BLaER1 (cell line): ENCODE results near the gene AHCYL1.

Source experiments
- H3K27ac ChIP-seq: shearing (Covaris generic); formaldehyde crosslinking; 2 replicates; pipeline ENCODE4 v1.8.1; 2022
- H3K27me3 ChIP-seq: shearing (Covaris generic); formaldehyde crosslinking; 2 replicates; pipeline ENCODE4 v1.8.1; 2022
- H3K36me3 ChIP-seq: shearing (Covaris generic); formaldehyde crosslinking; 2 replicates; pipeline ENCODE4 v1.8.1; 2022
- H3K4me1 ChIP-seq: shearing (Covaris generic); formaldehyde crosslinking; 2 replicates; pipeline ENCODE4 v1.8.1; 2022
- H3K4me2 ChIP-seq: shearing (Covaris generic); formaldehyde crosslinking; 2 replicates; pipeline ENCODE4 v1.8.1; 2022
- H3K4me3 ChIP-seq: shearing (Covaris generic); formaldehyde crosslinking; 2 replicates; pipeline ENCODE4 v1.8.1; 2022
- H3K9ac ChIP-seq: shearing (Covaris generic); formaldehyde crosslinking; 2 replicates; pipeline ENCODE4 v1.8.1; 2022
- H3K9me3 ChIP-seq: shearing (Covaris generic); formaldehyde crosslinking; 2 replicates; pipeline ENCODE4 v1.8.1; 2022
- H4K20me1 ChIP-seq: shearing (Covaris generic); formaldehyde crosslinking; 2 replicates; pipeline ENCODE4 v1.8.1; 2022
- Cebpa-rat ChIP-seq: shearing (Covaris generic); IDR thresholded peaks from 2 replicates; pipeline ENCODE4 v1.8.1; 2022

Gene AHCYL1

DNA sequence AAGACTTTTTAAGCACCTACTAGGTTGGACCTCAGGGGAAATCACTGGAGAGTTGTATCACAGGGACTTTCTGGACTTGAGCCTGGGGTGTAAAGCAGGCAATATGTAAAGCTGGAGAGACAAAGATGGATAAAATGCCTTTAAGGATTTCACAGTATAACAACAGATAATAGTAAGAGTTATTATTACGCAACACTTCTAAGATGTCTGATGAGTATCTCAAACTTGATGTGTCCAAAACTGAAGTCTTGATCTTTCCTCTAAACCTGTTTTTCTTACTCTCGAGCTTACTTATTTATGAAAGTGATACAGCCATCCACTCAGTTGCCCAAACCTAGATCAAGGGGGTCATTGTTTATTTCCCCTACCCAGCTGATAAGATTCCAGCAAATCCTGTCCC lies 47.8 kb downstream of the AHCYL1 start:
- TF ChIP-seq Cebpa-rat: peak; percentile 94
- Histone ChIP-seq H3K4me3 (no peak overlapping the region), H3K27me3 (no peaks in the 10 kb centered on the region), H3K9ac (no peak overlapping the region), H3K27ac (no peak overlapping the region), H3K9me3 (no peaks in the 10 kb centered on the region), H3K4me1 (peaks cover 51% of the 10 kb centered on the region), H3K4me2 (no peak overlapping the region), H4K20me1 (peaks cover 26% of the 10 kb centered on the region), H3K36me3 (peaks cover 12% of the 10 kb centered on the region)

GRCh38 chr1:110033421-110033820 lies 48.9 kb downstream of the AHCYL1 start:
- no peak for TF ChIP-seq Cebpa-rat
- Histone ChIP-seq H3K4me3 (0 out of 2 replicates have a peak overlapping the region, but pooled peaks have one; percentile 96), H3K4me1 (peaks cover 44% of the 10 kb centered on the region), H3K4me2 (peak overlapping the region; percentile 76), H3K9ac (no peak overlapping the region), H3K27me3 (no peaks in the 10 kb centered on the region), H3K36me3 (peaks cover 23% of the 10 kb centered on the region), H4K20me1 (peaks cover 26% of the 10 kb centered on the region), H3K27ac (no peak overlapping the region), H3K9me3 (no peaks in the 10 kb centered on the region)

DNA sequence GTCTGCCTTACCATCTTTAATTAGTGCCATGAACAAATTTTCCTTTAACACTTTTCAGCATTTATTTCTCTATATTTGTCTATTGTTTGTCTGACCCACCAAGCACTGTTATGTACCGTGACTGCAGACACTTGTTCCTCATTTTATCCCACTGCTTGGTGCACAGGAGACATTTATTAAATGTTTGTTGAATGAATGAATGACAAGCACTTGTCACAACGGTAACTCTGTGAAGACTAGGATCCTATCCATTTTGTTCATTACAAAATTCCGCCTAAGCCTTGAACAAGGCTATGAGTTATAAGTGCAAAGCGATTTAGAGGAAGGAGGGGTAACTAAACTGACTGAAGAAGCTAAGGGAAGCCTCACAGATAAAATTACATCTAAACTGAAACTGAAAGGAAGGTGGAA lies 49.5 kb downstream of the AHCYL1 start:
- TF ChIP-seq Cebpa-rat: no peak
- peaks cover 29% of the 10 kb centered on the region for H3K36me3 ChIP-seq
- peak overlapping the region; percentile 95; the same call in 1 of the 2 replicates for H3K9ac ChIP-seq
- H4K20me1 ChIP-seq: peaks cover 26% of the 10 kb centered on the region
- peak overlapping the region; percentile 96 for H3K4me3 ChIP-seq
- no peaks in the 10 kb centered on the region for H3K27me3 ChIP-seq
- H3K4me2 ChIP-seq: peak overlapping the region; percentile 76
- H3K9me3 ChIP-seq: no peaks in the 10 kb centered on the region
- peaks cover 40% of the 10 kb centered on the region for H3K4me1 ChIP-seq
- peak overlapping the region; percentile 94 for H3K27ac ChIP-seq

GRCh38 chr1:110034451-110035235 lies 50.1 kb downstream of the AHCYL1 start, which contains the start of gene STRIP1:
STRIP1 (plus strand) TSS chr1:110034624; CDS start chr1:110034638, 14 bp downstream.
- H3K4me2 ChIP-seq: peak within 1 kb of the TSS; percentile 88
- no peaks in the 10 kb centered on the region for H3K9me3 ChIP-seq
- peak; percentile 59; the same call in 1 of the 2 replicates for TF ChIP-seq Cebpa-rat
- peaks cover 40% of the 10 kb centered on the region for H3K4me1 ChIP-seq
- peak within 1 kb of the TSS; percentile 96 for H3K4me3 ChIP-seq
- H4K20me1 ChIP-seq: peaks cover 26% of the 10 kb centered on the region
- H3K9ac ChIP-seq: peak within 1 kb of the TSS; percentile 95
- H3K27me3 ChIP-seq: no peaks in the 10 kb centered on the region
- peaks cover 35% of the 10 kb centered on the region for H3K36me3 ChIP-seq
- peak within 1 kb of the TSS; percentile 94 for H3K27ac ChIP-seq

DNA sequence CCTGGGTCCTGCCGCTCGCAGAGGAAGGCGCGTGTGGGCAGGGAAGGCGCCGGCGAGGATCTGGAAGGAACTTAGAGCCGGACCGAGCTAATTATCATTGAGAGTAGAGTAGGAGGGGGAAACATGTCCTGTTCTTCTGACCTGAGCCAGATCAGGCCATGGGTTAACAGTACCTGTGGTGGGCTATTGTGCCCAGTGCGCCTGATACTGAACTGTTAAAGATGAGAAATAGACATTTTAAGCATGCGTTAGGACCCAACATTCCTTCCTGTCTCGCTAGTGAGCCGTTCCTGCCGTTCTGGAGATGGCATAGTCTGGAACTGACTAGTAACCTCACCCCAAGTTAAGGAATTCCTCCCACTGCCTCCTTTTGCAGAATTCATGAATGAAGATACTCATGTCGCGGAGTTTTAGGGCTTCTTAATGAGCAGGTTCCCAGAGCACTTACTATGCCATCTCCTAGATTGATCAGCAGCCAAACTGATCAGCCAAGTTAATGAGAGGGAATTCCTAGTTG lies 50.7 kb downstream of the AHCYL1 start:
- Histone ChIP-seq H3K4me3 (peak overlapping the region; percentile 96), H3K36me3 (peaks cover 42% of the 10 kb centered on the region), H3K9me3 (no peaks in the 10 kb centered on the region), H3K27ac (peak overlapping the region; percentile 94), H3K4me1 (peaks cover 40% of the 10 kb centered on the region), H3K27me3 (no peaks in the 10 kb centered on the region), H3K4me2 (peak overlapping the region; percentile 88), H4K20me1 (peaks cover 26% of the 10 kb centered on the region), H3K9ac (peak overlapping the region; percentile 95)
- TF ChIP-seq Cebpa-rat: no peak

- peaks cover 42% of the 10 kb centered on the region for H3K4me1 ChIP-seq
- H4K20me1 ChIP-seq: peaks cover 41% of the 10 kb centered on the region
- no peaks in the 10 kb centered on the region for H3K27me3 ChIP-seq
- no peak overlapping the region for H3K4me3 ChIP-seq
- TF ChIP-seq Cebpa-rat: no peak
- H3K36me3 ChIP-seq: peaks cover 72% of the 10 kb centered on the region
- no peak overlapping the region for H3K27ac ChIP-seq
- no peak overlapping the region for H3K9ac ChIP-seq
- H3K4me2 ChIP-seq: no peak overlapping the region
- H3K9me3 ChIP-seq: no peaks in the 10 kb centered on the region
These were observed 53.7 kb downstream of the AHCYL1 start for GRCh38 chr1:110038271-110038670.

DNA sequence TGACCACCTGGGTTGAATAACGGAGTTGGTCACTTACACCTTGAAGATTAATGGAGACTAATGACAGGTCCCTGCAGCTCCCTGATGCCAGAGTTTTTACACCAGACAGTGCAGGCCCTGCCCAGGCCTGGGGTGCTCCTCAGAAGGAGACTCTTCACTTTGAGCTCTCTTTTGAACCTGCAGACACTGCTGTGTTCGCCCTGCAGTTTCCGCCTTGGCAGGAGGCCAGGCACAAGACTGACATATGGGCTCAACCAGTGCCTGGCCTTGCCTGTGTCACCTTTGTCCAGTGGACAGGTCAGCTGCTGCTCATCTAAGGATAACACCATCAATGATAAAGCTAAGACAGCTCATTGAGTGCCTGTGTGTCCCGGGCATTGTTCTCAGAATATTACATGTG lies 55.1 kb downstream of the AHCYL1 start:
- H3K36me3 ChIP-seq: peaks cover 84% of the 10 kb centered on the region
- no peak overlapping the region for H3K27ac ChIP-seq
- H3K4me1 ChIP-seq: peaks cover 38% of the 10 kb centered on the region
- H3K4me3 ChIP-seq: no peak overlapping the region
- H3K27me3 ChIP-seq: no peaks in the 10 kb centered on the region
- H4K20me1 ChIP-seq: peaks cover 48% of the 10 kb centered on the region
- no peak for TF ChIP-seq Cebpa-rat
- no peaks in the 10 kb centered on the region for H3K9me3 ChIP-seq
- H3K4me2 ChIP-seq: no peak overlapping the region
- H3K9ac ChIP-seq: no peak overlapping the region

DNA sequence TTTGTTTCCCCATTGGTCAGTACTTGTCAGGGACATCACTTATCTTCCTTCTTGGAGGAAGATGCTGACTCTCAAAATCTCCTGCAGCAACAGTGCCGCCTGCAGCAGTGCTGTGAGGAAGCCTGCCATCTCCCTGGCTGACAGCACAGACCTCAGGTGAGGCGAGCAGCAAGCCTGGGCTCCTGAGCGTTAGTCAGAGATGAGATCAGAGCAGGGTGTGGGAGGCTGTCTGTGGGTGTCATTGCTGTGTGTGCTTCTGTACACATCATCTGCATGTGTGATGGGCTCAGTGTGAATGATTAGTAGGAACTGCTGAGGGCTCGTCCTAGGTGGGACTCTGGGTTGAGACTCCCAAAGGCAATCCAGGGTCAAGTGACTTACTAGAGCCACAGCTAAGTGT lies 56.0 kb downstream of the AHCYL1 start:
- no peak overlapping the region for H3K9ac ChIP-seq
- no peak overlapping the region for H3K27ac ChIP-seq
- no peak overlapping the region for H3K4me2 ChIP-seq
- no peak for TF ChIP-seq Cebpa-rat
- H3K36me3 ChIP-seq: peaks cover 93% of the 10 kb centered on the region
- H3K4me3 ChIP-seq: no peak overlapping the region
- peaks cover 39% of the 10 kb centered on the region for H4K20me1 ChIP-seq
- peaks cover 33% of the 10 kb centered on the region for H3K4me1 ChIP-seq
- no peaks in the 10 kb centered on the region for H3K27me3 ChIP-seq
- no peaks in the 10 kb centered on the region for H3K9me3 ChIP-seq

DNA sequence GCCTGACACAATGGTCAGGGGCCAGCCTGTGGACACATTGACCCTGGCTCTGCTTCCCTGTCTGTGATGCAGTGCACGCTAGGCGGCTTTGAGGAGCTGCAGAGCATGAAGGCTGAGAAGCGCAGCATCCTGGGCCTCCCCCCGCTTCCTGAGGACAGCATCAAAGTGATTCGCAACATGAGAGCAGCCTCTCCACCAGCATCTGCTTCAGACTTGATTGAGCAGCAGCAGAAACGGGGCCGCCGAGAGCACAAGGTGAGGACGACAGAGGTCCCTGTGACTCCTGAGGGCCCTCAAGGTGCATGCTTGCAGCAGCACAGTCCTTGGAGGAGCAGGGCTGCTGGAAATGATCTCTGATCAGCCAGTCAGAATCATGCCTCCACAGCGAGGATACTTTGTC lies 58.5 kb downstream of the AHCYL1 start:
- Histone ChIP-seq H3K27ac (peak overlapping the region; percentile 16; the same call in 1 of the 2 replicates), H3K36me3 (peaks cover 98% of the 10 kb centered on the region), H3K27me3 (no peaks in the 10 kb centered on the region), H3K4me2 (peak overlapping the region; percentile 63), H3K4me1 (peaks cover 18% of the 10 kb centered on the region), H4K20me1 (peaks cover 22% of the 10 kb centered on the region), H3K9ac (peak overlapping the region; percentile 41; the same call in 1 of the 2 replicates), H3K9me3 (no peaks in the 10 kb centered on the region), H3K4me3 (no peak overlapping the region)
- no peak for TF ChIP-seq Cebpa-rat

- no peak overlapping the region for H3K4me3 ChIP-seq
- H3K9me3 ChIP-seq: no peaks in the 10 kb centered on the region
- no peak for TF ChIP-seq Cebpa-rat
- no peaks in the 10 kb centered on the region for H3K27me3 ChIP-seq
- no peak overlapping the region for H3K9ac ChIP-seq
- H3K4me1 ChIP-seq: peaks cover 22% of the 10 kb centered on the region
- H3K4me2 ChIP-seq: no peak overlapping the region
- H3K27ac ChIP-seq: no peak overlapping the region
- peaks cover 15% of the 10 kb centered on the region for H4K20me1 ChIP-seq
- peaks cover 98% of the 10 kb centered on the region for H3K36me3 ChIP-seq
These were observed 62.9 kb downstream of the AHCYL1 start for GRCh38 chr1:110047463-110047862.
